ENCODE results near the gene SUSD4.

GRCh38 chr1:223326776-223327175 lies 37.2 kb downstream of the SUSD4 start:
- TF ChIP-seq, protein P1, sequence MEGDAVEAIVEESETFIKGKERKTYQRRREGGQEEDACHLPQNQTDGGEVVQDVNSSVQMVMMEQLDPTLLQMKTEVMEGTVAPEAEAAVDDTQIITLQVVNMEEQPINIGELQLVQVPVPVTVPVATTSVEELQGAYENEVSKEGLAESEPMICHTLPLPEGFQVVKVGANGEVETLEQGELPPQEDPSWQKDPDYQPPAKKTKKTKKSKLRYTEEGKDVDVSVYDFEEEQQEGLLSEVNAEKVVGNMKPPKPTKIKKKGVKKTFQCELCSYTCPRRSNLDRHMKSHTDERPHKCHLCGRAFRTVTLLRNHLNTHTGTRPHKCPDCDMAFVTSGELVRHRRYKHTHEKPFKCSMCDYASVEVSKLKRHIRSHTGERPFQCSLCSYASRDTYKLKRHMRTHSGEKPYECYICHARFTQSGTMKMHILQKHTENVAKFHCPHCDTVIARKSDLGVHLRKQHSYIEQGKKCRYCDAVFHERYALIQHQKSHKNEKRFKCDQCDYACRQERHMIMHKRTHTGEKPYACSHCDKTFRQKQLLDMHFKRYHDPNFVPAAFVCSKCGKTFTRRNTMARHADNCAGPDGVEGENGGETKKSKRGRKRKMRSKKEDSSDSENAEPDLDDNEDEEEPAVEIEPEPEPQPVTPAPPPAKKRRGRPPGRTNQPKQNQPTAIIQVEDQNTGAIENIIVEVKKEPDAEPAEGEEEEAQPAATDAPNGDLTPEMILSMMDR (IDR thresholded peaks at IDR 0.05): no peak
- no peak for TF ChIP-seq EP300 (IDR thresholded peaks at IDR 0.05)
- no peak for TF ChIP-seq POLR2A (IDR thresholded peaks at IDR 0.05)
- no peak for TF ChIP-seq POLR2AphosphoS5 (IDR thresholded peaks at IDR 0.05)

All from gastroesophageal sphincter (tissue), 3 donors.